GM13977 (cell line): ENCODE measurements around the gene DENND1A.

Experiments
- DNase-seq: peaks from one replicate; pipeline ENCODE4 v3.0.0; 2012; ENCODE audit warnings: low spot score
- in situ Hi-C: fragments of 300-500 bp; cut with MboI; formaldehyde crosslinking; loops from one replicate; pipeline ENCODE4 v1.12.0; 2022; ENCODE audit warnings: low sequenced_read_pairs, low pct_unique_long_range_greater_than_20kb, mixed read lengths, inconsistent platforms; ENCODE audit not compliant: unreplicated experiment
- TF ChIP-seq, protein P1 (sequence below): IDR thresholded peaks from 2 replicates; pipeline ENCODE4 v1.5.1; 2012; ENCODE audit warnings: mild to moderate bottlenecking, control low read depth; ENCODE audit not compliant: insufficient read depth; ENCODE audit errors: extremely low read depth, missing control alignments

DENND1A gene

DNA sequence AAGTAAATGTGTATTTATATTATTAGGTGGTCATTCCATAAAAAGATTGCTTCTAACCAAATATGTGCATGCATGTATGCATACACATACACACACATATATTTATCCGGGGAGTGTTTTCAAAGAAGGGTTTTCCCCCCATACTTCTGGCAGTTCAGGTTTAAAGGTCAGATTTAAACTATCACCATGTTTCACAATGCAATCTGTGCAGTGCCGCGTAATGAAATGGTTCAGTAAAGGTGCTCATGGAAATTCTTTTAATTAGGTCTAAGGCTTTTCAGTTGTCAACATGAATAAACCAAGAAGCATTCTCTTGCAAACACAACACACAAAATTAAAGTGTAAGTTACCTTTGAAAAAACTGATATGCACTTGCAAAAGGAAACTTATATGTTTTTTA, 362.9 kb downstream of the DENND1A start:
- TF ChIP-seq, protein P1, sequence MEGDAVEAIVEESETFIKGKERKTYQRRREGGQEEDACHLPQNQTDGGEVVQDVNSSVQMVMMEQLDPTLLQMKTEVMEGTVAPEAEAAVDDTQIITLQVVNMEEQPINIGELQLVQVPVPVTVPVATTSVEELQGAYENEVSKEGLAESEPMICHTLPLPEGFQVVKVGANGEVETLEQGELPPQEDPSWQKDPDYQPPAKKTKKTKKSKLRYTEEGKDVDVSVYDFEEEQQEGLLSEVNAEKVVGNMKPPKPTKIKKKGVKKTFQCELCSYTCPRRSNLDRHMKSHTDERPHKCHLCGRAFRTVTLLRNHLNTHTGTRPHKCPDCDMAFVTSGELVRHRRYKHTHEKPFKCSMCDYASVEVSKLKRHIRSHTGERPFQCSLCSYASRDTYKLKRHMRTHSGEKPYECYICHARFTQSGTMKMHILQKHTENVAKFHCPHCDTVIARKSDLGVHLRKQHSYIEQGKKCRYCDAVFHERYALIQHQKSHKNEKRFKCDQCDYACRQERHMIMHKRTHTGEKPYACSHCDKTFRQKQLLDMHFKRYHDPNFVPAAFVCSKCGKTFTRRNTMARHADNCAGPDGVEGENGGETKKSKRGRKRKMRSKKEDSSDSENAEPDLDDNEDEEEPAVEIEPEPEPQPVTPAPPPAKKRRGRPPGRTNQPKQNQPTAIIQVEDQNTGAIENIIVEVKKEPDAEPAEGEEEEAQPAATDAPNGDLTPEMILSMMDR = no peak
- in situ Hi-C loops = no loop called here
- no peak for DNase-seq

DNA sequence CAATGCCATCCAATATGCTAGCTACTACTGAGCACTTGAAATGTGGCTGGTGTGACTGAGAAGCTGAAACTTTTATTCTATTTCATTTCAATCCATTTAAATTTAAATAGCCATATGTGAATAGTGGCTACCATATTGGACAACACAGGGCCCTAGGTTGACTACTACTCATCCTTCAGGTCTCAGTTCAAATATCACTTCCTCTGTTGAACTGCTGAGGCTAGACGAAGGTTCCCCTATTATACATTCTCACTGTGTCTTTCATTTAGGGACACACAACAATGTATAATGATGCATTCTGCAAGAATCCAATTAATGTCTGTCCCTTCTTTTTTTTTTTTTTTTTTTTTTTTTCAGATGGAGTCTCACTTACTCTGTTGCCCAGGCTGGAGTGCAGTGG, 365.3 kb downstream of the DENND1A start:
- in situ Hi-C loops = no loop called here
- no peak for DNase-seq
- TF ChIP-seq, protein P1 = no peak

DNA sequence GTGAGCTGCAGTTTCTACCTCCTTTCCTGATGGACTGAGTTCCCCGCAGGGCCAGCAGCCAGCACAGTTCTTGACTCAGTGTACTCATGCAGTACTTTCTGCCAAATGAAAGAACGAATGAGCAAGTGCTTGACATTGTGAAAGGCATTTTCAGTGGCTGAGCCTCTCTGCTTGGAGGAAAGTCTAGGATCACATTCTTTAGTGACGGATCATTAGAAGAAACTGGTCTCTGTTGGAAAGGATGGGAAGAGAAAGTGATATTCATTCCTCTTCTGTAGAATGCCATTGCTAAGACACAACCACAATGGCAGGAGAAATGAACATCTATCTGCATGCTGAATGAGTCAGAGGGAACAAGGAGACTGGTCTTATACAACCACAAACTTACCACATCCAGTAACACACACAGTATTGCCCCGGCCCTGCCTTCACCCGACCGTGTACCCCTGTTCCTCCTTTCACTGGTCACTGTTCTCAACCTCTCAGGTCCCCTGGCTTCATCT, 367.0 kb downstream of the DENND1A start:
- DNase-seq = no peak

DNA sequence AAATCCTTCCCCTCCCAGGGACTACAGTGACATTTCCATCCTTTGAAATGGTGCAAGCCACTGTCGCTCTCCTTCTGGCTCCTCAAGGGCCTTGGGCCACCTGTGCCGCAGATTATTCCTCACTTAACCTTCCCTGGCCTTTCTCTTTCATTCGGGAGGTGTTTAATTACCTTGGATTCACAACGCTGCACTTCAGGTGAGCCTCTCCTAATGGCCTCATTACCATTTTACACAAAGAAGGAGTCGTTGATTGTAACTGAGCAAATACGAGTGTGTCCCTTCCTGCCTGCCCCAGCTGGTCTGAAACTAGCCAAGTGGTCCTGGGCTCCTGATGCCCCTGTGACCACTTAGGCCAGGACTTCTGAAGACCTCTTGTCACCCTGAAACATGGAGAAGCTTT, 368.9 kb downstream of the DENND1A start:
- in situ Hi-C loops = no loop called here
- TF ChIP-seq, protein P1 = no peak

More for the DNA sequence above, 367.0 kb downstream of the DENND1A start:
- TF ChIP-seq, protein P1 = no peak
- in situ Hi-C loops = no loop called here

DNA sequence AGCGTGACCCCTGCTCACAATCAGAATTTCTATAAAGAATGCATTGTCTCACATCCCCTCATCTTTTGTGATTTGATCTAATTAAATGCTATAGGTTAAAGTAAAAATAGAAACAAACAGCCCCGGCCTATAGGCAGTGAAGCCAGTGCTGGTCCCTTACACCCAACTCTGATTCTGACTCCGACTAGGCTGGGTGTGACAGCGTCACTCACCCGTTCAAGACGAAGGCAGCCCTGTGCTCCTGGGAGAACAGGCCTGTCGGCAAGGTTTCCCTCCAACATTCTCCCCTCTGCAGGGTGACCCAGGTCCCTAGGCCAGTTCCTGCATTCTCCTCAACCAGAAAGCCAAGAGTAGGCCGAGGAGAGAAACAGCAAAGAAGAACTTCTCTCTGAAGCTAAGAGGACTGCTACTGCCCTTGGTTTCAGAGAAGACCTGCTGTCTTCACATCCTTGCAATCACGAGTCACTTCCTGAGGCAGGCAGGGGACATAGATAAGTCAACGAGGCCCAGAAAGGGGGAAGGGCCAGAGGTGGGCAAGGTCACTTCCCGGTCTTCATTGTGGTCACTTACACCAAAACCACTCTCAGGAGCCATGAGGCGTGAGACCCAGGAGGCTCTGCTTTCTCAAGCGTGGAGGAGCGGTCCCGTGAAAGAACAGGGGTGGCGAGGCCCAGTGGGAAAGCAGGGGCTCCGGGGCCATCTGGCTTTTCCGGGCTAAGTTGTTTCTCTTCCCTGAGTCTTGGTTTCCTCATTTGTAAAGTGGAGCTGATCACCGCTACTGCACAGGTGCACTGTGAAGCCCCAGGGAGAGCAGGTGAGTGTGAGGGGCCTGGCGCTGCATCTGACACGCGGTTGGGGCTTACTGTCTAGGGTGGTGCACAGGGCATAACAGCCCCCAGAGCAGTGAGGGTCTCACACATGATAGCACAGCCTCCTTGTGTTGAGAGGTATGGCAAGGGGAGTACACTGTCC, 373.2 kb downstream of the DENND1A start:
- in situ Hi-C loops = no loop called here
- no peak for DNase-seq
- TF ChIP-seq, protein P1 = no peak

More for the DNA sequence above, 368.9 kb downstream of the DENND1A start:
- DNase-seq = no peak

DNA sequence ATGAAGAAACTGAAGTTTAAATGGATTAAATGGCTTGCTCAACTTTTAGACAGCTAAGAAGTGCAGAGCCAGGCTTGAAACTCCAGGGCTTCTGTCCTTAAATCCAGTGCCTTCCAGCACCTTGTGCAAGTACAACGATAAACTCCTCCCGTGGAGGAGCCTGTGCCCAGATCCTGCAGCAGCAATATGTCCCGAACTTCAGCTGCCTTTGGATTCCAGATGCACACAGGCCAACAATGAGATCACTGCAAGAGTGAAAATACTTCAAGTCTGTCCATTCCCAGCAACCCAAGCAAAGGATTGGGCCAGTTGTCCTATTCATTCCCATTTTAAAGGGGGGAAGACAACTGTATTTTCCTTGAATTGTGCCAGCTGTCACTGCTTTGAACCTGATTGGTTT, 374.3 kb downstream of the DENND1A start:
- no peak for DNase-seq
- TF ChIP-seq, protein P1 = no peak
- in situ Hi-C loops = no loop called here
